GM18868 (cell line): ENCODE measurements around the gene PCAT6.
"Not testable (repeated sequence)": the region's sequence is repeated elsewhere in the genome, so short reads cannot be mapped to it uniquely, and the experiment has no call there.

Source experiments
- ATAC-seq: cut with Tn5 transposase; IDR thresholded peaks from one replicate; pipeline ENCODE4 v1.9.1; 2021; ENCODE audit warnings: mild to moderate bottlenecking, moderate library complexity; ENCODE audit not compliant: unreplicated experiment

Gene PCAT6

DNA sequence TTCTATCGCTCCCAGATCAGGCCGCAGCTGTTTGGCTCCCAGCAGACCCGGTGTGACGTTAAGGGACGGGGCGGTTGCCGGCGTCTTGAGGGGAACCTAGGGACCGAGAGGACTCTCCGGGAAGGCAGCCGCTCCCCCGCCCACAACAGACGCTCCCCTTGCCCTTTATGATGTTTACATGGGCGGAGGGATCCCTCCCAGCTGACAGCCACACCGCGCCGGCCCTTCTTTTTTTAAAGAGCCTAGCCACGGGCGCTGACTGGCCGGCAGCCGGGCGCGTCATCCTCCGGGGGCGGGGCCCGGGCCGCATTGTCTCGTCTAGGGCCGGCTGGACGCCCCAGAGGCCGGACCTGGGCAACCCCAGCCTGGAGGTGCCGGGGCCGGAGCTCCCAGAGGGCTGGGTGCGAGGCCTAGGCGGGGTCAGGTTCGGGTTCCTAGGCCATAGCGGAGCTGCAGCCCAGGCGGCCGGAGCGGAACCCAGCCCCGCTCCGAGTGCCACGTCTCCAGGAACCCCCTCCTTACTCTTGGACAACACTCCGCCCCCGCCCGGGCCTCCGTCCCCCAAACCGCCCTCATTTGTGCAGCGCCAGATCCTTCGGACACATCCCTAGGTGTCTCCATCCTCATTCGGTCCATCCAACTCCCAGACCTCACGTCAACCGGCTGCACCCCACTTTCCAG is at the start of gene PCAT6:
TSS of gene PCAT6 (plus strand) at position 340 of the 681 bp plus-strand sequence.
- peak; percentile 76 for ATAC-seq

DNA sequence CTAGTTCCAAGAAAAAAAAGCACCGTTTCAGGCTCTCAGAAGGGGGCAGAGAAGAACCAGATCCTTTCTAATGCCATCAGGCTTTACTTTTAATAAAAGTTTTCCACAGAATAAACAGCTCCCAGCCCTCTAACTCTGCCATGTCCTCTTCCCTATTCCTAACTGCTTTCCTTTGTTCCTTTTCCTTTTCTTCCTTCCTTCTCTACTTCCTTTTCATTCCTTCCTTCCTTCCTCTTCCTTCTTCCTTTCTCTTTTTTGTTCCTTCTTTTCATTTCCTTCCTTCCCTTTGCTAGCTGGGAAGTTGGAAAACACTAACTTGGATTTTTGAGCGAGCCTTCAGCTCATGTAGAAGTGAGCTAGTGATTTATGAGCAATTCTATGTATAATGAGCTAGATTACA is 48.7 kb upstream of the PCAT6 start:
- no peak for ATAC-seq

DNA sequence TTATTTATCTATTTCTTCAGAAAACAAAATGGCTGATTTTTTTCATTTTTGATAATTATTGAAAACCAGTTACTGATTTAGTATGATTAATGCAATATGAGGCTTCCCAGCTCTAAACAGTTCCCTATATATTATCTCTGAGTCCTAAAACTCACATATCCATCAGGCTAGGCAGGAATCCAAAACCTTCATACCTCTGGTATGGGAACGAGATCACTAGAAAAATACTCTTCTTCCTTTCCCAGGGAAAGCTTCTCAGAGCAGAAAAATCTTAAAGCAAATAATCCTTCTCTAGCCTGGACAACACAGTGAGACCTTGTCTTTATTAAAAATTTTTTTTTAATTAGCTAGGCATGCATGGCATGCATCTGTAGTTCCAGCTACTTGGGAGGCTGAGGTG is 45.0 kb upstream of the PCAT6 start:
- no peak for ATAC-seq

DNA sequence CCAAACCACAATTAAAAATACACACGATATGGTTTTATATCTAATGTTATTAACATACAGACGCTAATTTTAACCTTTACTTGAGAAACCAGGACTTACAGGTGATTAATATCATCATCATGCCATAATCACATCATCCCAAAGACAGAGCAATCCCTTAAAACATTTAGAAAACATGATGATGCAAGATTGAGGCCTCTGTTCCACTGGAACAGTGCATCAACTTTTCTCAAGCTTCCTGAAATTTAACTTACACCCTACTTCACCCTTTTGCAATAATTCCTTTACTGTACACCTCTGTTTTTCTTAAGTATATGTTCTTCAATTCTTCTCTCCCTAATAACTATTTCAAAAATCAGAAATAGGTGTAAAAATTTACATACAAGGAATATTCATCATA is 40.6 kb upstream of the PCAT6 start:
- no peak for ATAC-seq

DNA sequence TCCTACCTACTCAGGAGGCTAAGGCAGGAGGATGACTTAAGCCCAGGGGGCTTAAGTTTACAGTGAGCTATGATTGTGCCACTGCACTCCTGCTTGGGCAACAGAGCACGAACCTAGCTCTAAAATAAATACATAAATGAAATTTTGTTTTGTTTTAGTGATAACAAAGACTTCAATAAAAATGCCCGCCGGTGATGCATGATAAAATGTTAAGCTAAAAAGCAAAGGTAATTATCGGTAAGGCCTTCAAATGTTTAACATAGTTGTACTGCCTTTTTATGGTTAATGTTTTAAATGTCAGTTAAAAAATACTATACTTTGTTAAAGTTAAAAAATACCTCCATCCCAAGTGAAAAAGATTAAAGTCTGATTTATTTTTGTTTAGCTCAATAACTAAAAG is 29.6 kb upstream of the PCAT6 start:
- ATAC-seq = no peak

DNA sequence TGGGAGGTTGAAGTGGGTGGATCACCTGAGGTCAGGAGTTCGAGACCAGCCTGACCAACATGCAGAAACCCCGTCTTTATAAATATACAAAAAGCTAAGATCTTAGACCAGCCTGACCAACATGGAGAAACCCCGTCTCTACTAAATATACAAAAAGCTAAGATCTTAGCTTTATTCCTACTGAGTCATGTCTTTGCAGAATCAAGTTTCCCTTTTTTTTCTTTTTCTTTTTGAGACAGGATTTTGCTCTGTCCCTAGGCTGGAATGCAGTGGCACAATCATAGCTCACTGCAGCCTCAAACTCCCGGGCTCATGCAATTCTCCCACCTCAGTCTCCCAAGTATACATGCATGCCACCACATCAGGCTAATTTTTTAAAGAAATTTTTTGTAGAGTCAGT is 23.9 kb upstream of the PCAT6 start:
- no peak for ATAC-seq

DNA sequence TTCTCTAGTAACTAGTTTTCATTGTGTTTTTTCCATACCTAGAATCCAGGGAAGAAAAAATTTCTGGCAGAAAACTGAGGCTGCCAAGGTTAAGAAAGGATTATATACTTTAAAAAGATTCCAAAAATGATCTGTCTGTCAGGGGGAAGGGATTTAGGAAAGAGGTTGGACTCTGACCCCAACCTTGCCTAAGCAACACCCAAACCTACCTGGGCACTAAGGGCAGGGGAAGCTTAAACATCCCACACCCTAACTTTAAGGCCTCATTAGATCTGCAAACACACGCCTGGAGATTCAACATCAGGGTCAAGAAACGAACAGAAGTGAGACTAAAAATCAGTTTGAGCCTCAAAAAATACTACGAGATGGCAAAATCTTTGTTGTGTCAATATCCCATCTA is 22.0 kb upstream of the PCAT6 start:
- no peak for ATAC-seq

DNA sequence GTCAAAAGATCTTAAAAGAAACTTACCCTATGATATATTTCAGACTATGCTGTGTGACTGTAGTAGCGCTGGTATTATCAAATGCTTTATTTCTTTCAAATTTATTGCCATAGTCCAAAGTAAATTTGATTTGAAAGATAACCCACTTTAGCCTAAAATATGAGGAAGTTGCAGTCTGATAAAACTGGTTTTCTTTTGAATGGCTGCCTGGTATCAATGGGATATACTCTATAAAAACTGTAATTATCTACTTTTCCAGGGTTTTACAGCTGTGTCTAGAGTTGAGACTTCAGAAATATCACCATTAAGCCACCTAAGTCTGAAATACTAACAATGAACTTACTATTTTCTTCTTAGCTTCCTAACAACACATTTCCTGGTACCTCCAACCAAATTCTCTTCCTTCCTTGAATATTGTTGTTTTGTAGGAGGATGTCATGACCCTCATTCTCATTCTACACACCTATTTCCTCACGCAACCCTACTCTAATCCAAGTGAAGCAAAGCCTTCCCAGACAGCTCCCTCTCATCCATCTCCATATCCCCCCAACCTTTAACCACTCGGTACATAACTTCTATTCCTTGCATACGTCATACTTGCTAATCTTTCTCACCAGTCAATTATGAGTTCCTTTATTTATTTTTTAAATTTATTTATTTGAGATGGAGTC is 19.5 kb upstream of the PCAT6 start:
- ATAC-seq = no peak

DNA sequence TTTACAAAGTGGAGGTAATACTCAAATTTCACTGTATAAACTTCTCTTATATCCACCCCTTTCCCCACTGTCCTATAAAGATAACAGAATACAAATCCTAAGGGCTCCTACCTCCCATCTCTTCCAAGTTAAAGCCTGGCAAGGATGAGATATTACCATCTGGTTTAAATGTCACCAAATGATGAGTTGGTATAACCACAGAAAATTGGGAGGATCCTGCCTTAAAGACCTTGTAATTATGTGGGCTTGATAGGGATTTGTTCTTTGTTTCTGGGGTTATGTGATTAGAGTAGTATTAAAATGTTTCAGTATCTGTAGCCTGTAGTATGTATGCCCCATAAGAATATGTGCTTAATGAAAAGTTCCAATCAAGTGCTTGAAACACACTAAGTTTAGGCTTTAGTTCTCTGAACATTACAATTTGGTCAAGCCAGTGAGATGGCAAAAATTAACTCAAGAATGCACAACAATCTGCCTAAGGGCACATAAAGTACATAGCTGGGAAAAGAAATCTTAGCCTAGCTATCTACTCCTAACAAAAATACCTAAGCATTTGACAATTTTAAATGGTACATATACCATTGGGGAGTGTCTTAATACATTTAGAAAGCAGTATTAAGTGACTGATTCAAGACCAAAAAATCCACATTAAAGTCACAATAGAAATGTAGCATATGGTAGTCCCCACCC is 16.6 kb upstream of the PCAT6 start:
- no peak for ATAC-seq

DNA sequence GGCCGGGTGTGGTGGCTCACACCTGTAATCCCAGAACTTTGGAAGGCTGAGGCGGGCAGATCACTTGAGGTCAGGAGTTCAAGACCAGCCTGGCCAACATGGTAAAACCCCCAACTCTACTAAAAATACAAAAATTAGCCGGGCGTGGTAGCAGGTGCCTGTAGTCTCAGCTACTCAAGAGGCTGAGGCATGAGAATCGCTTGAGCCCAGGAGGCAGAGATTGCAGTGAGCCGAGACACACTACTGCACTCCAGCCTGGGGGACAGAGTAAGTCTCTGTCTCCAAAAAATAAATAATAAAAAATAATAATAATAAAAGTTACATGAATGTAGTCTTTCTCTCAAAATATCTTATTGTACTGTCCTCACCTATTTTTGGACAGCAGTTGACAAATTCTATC is 15.8 kb upstream of the PCAT6 start:
- not testable (repeated sequence) for ATAC-seq

DNA sequence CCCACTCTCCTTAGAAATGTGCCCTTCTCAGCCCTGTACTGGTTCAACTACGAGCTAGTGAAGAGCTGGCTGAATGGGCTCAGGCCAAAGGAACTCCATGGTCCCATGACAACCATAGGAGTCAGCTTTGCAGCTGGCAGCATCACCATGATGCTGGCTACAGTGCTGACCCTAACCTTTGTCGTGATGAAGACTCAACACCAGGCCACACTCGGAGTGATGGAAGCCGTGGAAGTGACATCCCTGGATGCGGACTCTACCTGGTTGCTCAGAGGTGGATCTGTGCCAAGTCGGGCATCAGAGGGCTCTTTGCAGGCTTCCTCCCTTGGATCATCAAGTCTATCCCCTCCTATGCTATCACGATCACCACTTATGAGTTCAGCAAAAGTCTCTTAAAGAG is 14.1 kb upstream of the PCAT6 start:
- ATAC-seq = no peak

DNA sequence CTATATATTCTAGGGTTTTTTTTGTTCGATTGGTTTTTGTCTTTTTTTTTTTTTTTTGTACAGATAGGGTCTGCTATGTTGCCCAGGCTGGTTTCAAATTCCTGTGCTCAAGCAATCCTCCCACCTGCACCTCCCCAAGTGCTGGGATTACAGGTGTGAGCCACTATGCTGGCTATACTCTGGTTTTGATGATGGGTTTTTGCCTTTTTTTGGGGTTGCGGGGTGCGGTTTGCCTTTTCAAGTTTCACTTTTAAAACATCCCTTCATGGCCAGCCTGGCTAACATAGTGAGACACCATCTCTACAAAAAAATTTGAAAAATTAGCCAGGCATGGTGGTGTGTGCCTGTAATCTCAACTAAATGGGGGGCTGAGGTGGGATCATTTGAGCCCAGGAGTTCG is 12.5 kb upstream of the PCAT6 start:
- ATAC-seq = no peak

DNA sequence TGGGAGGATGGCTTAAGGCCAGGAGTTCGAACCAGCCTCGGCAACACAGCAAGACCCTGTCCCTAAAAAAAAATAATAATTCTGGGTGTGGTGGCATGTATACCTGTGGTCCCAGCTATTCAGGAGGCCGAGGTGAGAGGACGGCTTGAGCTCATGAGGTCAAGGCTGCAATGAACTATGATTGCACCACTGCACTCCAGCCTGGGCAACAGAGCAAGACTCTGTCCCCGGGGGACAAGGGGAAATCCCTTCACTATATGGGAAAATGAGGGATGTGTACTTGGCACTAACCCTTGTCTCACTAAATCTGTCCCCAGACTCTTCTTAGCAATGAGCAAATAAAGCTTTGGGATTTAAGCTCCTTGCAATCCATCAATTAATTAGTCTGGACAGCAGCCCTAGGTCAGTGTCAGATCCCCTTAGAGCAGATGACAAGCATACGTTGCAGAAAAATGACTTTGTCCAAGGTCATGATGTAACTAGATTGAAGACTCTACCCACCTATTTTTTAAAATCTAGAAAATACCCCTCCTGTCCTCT is 11.9 kb upstream of the PCAT6 start:
- ATAC-seq = no peak

DNA sequence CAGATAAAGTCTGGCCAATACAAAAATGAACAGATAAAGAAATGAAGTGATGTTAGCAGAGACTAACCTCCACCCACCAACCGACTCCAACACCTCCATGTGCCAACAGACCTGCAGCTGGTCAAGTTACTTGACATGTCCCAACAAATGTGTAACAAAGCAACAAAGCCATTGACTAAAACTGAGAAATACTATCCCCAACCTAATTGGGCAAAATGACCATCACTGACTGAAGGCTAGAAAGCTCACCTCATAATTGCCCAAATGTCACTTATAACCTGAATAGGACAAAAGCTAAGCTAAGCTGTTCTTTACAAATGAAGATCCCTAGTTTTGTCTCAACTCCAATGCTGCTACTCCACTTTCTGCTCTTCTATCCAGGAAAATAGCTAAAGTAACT is 10.0 kb upstream of the PCAT6 start:
- ATAC-seq = no peak

DNA sequence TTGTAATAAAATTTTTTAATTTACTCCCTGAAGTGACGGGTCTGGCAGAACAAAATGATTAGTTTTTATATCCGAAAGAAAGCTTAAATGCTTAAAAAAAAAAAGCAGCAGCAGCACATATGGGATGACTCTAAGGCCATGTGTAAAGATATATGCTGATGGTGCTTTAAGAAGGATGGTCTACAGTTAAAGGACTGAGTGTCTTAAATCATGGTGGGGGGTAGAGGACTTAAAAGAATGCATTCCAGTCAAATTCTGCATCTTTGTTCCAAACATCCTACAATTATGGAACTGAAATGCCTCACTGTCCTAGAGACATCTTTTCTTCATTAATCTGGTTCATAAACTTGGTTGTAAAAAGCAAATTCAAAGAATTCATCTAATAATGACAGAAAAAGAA is 9.6 kb upstream of the PCAT6 start:
- no peak for ATAC-seq

DNA sequence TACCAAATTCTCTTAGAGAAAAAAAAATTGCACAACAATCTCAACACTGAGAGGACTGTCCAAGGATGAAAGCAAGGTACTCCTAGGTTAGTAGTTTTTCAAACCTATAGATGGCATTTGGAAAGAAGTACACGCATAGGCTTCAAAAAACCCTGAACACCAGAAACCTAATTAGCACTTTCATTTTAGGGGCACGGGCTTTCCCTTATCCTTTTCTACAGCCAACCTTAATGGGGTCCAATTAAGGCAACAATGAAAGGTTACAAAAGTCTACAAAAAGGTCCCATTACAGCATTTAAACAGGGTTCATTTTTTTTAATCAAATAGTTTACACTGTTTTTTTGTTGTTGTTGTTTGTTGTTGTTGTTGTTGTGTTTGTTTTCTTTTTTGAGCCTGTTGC is 8.7 kb upstream of the PCAT6 start:
- no peak for ATAC-seq

DNA sequence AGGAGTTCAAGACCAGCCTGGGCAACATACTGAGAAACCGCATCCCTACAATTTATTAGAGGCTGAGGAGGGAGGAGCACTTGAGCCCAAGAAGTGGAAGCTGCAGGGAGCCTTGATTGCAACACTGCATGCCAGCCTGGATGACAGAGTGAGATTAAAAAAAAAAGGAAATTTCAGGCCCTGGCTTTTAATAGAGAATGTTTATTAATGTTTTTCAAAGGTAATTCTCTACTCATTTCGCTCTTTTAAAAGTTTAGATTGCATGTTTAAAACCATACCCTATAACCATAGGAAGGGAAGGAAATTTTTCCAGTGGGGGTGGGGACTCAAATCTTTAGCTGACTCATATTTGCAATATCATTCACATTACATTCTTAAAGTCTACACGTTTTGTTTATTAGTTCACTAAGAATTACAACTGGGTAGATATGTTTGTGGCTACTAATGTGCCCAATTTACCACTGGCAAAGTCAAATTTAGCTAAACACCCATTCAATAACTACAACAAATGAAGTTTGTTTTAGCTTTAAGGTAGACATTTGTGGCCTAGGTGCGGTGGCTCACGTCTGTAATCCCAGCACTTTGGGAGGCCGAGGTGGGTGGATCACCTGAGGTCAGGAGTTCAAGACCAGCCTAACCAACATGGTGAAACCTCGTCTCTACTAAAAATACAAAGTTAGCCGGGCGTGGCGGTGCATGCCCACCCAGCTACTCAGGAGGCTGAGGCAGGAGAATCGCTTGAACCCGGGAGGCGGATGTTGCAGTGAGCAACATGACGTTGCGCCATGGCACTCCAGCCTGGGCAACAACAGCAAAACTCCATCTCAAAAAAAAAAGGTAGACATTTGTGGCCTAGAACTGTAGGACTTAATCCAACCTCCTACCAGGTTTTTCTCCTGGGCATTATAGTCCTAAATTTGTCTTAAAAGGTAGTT is 7.5 kb upstream of the PCAT6 start:
- no peak for ATAC-seq

DNA sequence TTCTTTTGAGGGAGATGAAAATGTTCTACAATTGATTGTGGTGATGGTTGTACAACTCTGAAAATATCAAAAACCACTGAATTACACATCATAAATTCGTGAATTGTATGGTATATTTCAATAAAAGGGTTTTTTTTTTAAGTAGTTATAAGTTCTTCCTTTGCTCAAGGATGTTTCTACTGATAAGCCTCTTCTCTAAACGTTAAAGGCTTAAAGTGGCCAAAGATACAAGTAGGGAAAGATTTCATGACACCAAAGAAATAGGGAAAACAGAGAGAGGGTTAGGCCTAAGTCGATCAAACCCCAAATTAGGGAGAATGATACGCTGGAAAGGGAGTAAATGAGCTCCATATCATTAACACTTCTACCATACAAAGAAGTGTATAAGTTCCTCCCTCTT is 6.6 kb upstream of the PCAT6 start:
- no peak for ATAC-seq

DNA sequence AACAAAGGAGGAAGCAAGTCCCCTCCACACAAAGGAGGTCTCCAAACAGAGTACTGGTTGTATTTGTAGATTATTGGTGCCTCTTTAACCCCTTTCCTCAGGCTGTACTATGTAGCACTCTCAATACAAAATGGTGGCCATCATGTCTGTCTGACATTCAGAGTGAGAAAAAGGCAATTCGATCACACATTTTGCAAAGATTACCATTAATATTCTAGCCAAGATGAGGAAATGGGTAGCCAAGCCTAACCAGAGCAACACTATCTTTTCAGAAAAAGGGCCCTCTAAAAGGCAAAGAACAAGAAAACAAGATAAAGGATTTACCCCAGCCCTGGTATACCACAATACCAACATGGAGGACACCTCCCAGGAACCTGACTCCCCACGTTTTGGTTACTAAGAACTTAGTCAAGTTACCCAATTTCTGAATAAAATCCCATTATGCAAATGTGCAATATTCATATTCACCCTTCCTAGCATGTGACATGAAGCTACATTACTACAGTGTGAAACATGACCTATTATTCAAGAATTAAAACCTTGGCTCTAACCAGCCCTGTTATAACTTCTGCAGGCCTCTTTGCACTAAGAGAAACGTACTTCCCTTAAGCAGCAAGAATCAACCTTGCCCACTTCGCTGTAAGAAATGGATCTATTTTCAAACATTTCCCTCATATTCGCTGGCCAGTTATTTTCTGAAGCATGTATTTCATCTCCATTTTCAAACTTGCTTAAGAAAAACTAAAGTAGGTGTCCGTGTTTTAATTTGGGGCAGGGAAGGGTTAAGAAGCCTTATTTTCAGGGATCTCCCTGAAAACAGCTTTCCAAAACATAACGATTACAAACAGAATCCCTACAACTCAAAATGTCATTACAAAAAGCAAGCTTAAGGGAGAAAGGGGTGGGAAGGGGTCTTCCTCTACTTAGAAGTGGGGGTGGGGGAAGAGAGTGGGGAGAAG is 4.6 kb upstream of the PCAT6 start:
- no peak for ATAC-seq
